OCI-M2 (cell line): Measurements from ENCODE around the gene MYL4.
A peak's percentile ranks its signal among the peaks of the same experiment; 100 is the strongest.
"Not testable (repeated sequence)": the region's sequence is repeated elsewhere in the genome, so short reads cannot be mapped to it uniquely, and the experiment has no call there.

ENCODE experiments used
- DNase-seq: peaks from one replicate; lab custom pipeline; 2025; ENCODE audit not compliant: unreplicated experiment; lab: John Stamatoyannopoulos, UW

MYL4 gene

DNA sequence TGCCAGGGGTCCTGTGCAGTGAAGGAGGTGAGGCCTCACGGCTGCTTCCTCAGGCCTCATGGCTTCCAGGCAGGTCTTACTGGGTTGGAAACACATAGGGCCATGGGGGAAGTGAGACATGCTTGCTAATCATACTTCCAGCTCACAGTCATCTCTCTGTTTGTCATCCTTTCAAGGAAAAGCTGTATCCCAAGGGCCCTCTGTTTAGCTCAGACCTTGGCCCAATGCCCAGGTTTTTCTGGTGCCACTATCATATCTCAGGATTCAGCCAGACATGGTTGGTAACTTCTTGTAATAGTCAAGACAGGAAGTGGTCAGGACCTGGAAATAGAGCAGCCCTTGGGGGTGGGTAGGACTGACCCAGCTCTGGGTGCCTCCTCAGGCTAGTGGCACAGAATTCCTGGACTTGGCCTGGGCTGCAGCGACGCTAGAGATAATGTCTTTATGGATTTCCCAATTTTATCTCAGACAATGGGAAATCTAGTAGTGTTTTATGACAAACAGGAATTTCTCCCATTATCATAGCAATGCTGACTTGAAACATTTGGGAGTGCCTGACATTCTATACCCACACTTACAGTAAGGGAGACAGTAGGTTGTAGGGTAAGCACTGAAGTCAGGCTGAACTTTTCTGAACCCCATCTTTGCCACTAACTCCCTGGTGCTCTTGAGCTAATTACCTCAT, 31.0 kb downstream of the MYL4 start:
- DNase-seq, result peak; percentile 55

DNA sequence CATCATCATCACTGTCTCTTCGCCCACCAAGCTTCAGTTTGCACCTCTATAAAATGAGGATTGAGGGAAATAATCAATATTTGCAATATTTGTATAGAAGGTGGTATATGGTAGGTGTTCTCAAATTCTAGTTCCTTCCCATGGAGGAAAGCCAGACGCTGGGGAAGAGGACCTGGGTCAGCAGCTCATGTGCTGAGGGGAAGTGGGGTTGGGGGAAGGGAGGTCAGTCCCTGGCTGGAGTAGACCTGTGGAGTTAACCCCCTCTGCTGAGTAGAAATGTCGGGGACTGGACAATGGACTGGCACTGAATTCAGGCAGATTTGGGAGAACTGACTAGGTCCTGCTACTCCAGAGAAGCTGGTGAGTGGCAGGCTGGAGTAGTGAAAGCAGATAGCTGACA, 31.7 kb downstream of the MYL4 start:
- DNase-seq, result no peak

- no peak for DNase-seq
Measured at GRCh38 chr17:47242648-47243047, 33.5 kb downstream of the MYL4 start.

GRCh38 chr17:47243737-47244598, 34.8 kb downstream of the MYL4 start:
- DNase-seq, result no peak

DNA sequence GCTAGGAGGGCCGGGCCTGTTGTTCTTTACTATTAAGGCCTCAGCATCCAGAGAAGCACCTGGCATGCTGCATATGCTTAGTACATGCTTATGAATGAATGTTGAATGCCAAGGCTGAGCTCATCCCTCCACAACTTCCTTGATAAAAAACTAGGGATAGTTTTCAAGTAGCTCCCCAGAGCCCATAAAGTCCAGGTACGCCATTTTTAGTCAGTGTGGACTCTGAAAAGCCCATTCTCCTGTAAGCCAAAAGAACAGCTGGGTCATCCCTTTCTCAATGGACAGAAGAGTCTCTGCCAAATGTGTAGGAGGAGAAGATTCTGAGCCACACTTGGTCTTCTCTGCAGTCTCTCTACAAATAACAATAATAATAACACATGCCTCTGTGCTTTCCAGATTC, 35.5 kb downstream of the MYL4 start:
- DNase-seq, result no peak

DNA sequence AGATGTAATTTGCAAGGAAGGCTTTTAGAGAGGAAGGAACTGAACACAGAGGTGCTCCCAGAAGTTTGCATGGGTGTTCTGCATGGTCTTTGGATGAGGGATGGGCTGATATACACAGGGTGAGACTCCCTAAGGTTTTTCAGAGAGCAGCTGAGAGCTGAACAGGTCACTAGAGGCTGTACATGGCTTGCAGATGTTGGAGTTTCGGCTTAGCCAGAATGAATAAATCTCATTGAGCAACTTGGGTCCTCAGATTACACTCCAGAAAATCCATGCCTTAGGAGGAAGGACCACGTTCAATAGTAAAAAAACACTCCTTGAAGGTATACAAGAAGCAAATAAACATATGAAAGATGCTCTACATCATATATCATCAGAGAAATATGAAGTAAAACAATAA, 37.0 kb downstream of the MYL4 start:
- no peak for DNase-seq

GRCh38 chr17:47250855-47251254, 41.7 kb downstream of the MYL4 start:
- no peak for DNase-seq

- DNase-seq, result no peak
Measured at GRCh38 chr17:47251421-47251940, 42.3 kb downstream of the MYL4 start.

DNA sequence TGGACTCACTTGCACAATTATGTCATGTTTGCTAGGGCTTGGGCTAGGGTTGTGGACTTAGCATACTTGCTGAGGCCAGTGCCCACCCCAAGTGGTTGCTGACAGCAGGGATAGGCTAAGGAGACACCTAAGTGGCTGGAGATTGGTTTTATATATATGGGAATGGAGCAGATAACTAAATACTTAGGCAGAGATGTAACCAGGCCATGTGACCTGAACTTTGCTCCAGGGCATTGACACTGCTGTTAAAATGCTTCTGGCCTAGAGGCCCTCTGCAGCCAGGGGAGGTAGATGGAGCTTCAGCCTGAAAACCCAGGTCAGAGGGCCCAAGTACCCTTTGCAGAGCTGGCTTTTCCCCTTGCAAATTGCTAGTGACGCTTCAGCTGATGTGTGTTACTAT, 43.1 kb downstream of the MYL4 start:
- DNase-seq, result no peak

GRCh38 chr17:47252766-47253512, 43.8 kb downstream of the MYL4 start:
- DNase-seq, result no peak

- DNase-seq, result no peak
Measured at GRCh38 chr17:47253541-47254402, 44.6 kb downstream of the MYL4 start, which contains the start of gene ITGB3. ITGB3 (plus strand) TSS chr17:47253827; CDS start chr17:47253862, 35 bp downstream.

DNA sequence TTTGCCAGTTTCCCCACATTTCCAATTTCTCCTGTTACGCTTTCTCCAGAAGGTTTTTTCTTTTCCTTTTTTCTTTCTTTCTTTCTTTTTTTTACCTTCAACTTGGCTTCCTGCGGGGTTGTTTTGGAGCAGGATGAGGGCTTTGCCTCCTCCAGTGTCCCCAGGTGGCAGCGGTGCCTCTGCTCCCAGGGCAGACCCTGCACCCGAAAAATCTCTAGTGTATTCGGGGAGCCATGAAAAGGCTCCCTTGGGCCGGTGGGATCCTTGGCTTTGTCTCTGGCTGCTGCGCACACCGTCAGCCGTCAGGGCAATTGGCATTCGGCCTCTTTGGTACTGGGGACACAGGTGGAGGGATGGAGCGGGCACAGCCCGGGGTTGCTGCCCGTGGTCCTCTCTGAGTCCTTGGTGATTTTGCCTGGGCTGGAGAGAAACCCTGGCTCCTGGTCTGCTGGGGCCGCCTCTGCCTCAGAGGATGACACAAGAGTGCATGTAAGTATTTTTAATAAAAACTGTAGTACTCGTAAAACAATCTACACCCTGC, 45.3 kb downstream of the MYL4 start:
- no peak for DNase-seq

GRCh38 chr17:47257651-47258339, 48.6 kb downstream of the MYL4 start:
- peak; percentile 47 for DNase-seq

- no peak for DNase-seq
Measured at GRCh38 chr17:47262586-47262985, 53.4 kb downstream of the MYL4 start.

DNA sequence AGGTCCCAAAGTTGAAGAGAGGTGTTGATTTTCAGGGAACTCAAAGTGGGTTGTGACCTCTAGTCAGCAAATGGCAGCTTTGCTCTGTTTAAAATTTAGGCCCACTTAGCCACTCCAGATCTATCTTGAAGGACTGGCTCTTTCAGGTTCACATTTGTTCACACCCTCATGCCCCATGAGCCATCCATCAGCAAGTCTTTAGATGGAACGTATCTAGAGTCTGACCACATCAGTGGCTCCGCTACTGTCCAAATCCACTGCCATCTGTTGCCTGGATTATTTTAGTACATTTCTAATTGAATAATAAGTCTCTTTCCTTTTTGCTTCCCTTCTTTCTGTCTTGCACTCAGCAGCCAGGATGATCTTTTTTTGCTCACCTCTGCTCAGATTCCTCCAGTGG, 55.0 kb downstream of the MYL4 start:
- no peak for DNase-seq

- DNase-seq, result no peak
Measured at GRCh38 chr17:47265983-47266541, 56.9 kb downstream of the MYL4 start.

DNA sequence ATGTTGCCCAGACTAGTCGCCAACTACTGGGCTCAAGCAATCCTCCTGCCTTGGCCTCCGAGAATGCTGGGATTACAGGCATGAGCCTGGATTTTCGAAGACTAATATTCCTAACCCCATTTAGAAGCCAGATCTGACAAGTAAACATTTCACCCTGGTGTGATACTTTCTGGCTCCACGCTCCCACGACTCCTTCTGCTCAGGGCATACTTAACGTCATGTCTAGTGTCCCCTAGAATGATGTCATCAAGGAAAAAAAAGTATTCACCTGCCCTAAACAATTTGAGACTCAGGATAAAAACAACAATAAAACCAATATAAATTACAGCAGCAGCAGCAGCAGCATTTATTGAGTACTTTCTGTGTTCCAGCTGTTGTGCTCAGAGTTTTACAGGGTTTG, 57.6 kb downstream of the MYL4 start:
- DNase-seq, result no peak

DNA sequence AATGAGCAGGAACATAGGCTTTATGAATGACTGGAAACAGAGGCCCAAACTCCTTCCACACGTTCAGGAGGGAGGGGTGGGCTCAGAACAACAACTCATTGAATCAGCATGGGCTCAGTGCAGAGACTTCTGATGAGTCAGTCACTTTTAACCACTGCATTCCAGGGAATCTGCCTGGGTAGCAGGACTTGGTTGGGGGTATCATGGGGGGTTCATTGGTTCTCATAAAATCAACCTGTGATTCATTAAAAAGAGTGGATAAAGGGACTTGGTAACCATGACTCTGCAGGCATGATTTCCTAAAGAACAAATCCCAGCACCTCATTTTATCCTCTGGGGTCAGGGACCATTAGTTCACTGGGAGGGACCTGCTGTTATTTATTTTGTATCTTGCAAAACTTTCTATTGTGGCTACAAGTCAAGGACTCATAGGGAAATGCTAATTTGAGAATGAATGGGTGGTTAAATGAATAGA, 58.2 kb downstream of the MYL4 start:
- DNase-seq, result no peak

DNA sequence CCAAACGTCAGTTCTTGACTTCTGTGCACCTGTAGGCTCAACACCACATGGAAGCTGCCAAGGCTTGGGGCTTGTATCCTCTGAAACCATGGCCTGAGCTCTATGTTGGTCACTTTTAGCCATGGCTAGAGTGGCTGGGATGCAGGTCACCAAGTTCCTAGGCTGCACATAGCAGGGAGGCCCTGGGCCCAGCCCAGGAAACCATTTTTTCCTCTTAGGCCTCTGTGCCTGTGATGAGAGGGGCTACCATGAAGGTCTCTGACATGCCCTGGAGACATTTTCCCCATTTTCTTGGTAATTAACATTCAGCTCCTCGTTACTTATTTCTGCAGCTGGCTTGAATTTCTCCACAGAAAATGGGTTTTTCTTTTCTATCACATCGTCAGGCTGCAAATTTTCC, 59.8 kb downstream of the MYL4 start:
- DNase-seq, result not testable (repeated sequence)
